OCI-LY3 (cell line): ENCODE measurements around the gene GPR135.

ENCODE experiments used
- H2AFZ ChIP-seq: fragments of 200-600, 300-600 bp; shearing (Covaris generic); 2 replicates; pipeline ENCODE4 v1.6.0; 2014; ENCODE audit warnings: antibody characterized with exemption, low read depth, low read length
- H3K27ac ChIP-seq: fragments of 200-600, 300-600 bp; sonication (generic); 2 replicates; pipeline ENCODE4 v1.5.1; 2014; ENCODE audit warnings: mild to moderate bottlenecking, low read length, moderate library complexity, mixed read lengths
- H3K27me3 ChIP-seq: fragments of 200-600, 300-600 bp; sonication (generic); 2 replicates; pipeline ENCODE4 v1.6.1; 2014; ENCODE audit warnings: low read depth, low read length, mixed read lengths
- H3K36me3 ChIP-seq: fragments of 200-600, 300-600 bp; sonication (generic); replicated peaks from 2 replicates; pipeline ENCODE3; 2014; ENCODE audit warnings: low read depth, low read length, mixed read lengths
- H3K4me1 ChIP-seq: fragments of 300-600, 200-600 bp; sonication (generic); 2 replicates; pipeline ENCODE4 v1.6.1; 2014; ENCODE audit warnings: low read length, mixed read lengths
- H3K4me2 ChIP-seq: fragments of 200-600, 300-600 bp; sonication (generic); 2 replicates; pipeline ENCODE4 v1.6.1; 2014; ENCODE audit warnings: low read length, mixed read lengths
- H3K4me3 ChIP-seq: fragments of 300-600, 200-600 bp; sonication (generic); 2 replicates; pipeline ENCODE4 v1.5.1; 2014; ENCODE audit warnings: antibody characterized with exemption, mild to moderate bottlenecking, low read length, moderate library complexity
- H3K79me2 ChIP-seq: fragments of 300-600, 200-600 bp; shearing (Covaris generic); 2 replicates; pipeline ENCODE4 v1.6.1; 2014; ENCODE audit warnings: mild to moderate bottlenecking, low read length, mixed read lengths
- H3K9ac ChIP-seq: fragments of 300-600, 200-600 bp; shearing (Covaris generic); 2 replicates; pipeline ENCODE4 v1.6.0; 2014; ENCODE audit warnings: mild to moderate bottlenecking, low read length, moderate library complexity
- H3K9me3 ChIP-seq: fragments of 200-600, 300-600 bp; shearing (Covaris generic); 2 replicates; pipeline ENCODE4 v1.6.1; 2014; ENCODE audit warnings: low read length, mixed read lengths; ENCODE audit not compliant: insufficient read depth
- H4K20me1 ChIP-seq: fragments of 200-600, 300-600 bp; sonication (generic); 2 replicates; pipeline ENCODE4 v1.6.1; 2016; ENCODE audit warnings: low read length, mixed read lengths; ENCODE audit not compliant: insufficient read depth
- EZH2phosphoT487 ChIP-seq: fragments of 200-600 bp; shearing (Covaris generic); IDR thresholded peaks from 2 replicates; pipeline ENCODE4 v1.6.1; 2018; ENCODE audit warnings: antibody characterized with exemption, mixed run types, low read depth
- TF ChIP-seq, protein P1 (sequence below): fragments of 200-600, 300-600 bp; sonication (generic); IDR thresholded peaks from 2 replicates; pipeline ENCODE4 v1.5.1; 2014; ENCODE audit warnings: antibody characterized with exemption, low read length, low read depth

Gene GPR135

DNA sequence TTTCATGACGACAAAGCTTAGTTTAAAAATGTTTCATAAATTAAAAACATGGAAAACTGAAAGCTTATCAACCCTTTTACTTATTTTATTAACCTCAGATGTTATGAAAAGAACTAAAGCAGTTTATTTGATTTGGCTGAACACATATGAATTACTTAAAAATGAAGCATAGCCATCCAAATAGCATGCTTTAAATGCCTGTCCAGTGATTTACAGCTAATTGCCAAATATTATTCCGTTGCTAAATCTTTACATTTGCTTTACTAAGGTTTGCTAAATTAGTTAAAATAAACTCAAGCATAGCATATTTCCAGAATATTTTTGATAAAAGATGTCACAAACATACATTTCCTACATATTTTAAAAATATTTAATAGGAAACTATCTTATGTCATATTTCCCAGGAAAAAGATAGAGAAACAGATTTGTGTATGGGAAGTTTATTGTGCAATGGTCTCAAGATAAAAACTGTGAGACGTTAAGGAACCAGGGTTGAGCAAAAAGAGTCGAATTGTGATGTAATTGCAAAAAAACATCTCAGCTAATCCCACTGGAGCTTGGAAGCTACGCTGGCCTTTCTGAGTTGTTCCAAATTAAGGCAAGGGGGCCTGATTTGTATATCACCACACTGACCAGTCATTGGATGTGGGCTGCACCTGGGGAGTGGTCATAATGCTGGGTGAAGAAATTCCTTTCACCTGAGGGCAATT is 25.8 kb downstream of the GPR135 start:
- no peak overlapping the region for H3K4me3 ChIP-seq
- no peaks in the 10 kb centered on the region for H3K36me3 ChIP-seq
- H3K4me1 ChIP-seq, result peaks cover 15% of the 10 kb centered on the region
- no peak overlapping the region for H3K9ac ChIP-seq
- no peak overlapping the region for H3K27ac ChIP-seq
- no peaks in the 10 kb centered on the region for H3K9me3 ChIP-seq
- TF ChIP-seq, protein P1, sequence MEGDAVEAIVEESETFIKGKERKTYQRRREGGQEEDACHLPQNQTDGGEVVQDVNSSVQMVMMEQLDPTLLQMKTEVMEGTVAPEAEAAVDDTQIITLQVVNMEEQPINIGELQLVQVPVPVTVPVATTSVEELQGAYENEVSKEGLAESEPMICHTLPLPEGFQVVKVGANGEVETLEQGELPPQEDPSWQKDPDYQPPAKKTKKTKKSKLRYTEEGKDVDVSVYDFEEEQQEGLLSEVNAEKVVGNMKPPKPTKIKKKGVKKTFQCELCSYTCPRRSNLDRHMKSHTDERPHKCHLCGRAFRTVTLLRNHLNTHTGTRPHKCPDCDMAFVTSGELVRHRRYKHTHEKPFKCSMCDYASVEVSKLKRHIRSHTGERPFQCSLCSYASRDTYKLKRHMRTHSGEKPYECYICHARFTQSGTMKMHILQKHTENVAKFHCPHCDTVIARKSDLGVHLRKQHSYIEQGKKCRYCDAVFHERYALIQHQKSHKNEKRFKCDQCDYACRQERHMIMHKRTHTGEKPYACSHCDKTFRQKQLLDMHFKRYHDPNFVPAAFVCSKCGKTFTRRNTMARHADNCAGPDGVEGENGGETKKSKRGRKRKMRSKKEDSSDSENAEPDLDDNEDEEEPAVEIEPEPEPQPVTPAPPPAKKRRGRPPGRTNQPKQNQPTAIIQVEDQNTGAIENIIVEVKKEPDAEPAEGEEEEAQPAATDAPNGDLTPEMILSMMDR, result no peak
- TF ChIP-seq EZH2phosphoT487, result no peak
- H4K20me1 ChIP-seq, result no peaks in the 10 kb centered on the region
- no peak overlapping the region for H3K4me2 ChIP-seq
- no peak overlapping the region for H2AFZ ChIP-seq
- no peaks in the 10 kb centered on the region for H3K79me2 ChIP-seq
- H3K27me3 ChIP-seq, result no peaks in the 10 kb centered on the region

DNA sequence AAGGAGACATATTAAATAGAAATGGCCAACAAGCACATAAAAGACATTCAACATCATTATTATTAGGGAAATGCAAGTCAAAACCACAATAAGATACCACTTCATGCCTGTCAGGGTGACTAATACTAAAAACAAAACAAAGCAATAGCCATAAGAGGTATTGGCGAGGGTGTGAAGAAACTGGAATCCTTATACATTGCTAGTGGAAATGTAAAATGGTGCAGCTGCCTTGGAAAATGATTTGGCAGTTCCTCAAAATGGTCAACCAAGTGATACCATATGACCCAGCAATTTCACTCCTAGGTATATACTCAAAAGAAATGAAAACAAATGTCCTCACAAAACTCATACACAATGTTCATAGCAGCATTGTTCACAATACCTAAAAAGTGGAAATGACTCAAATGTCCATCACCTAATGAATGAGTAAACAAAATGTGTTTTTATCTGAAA is 27.0 kb downstream of the GPR135 start:
- Histone ChIP-seq H3K27me3 (no peaks in the 10 kb centered on the region), H3K4me2 (no peak overlapping the region), H3K79me2 (no peaks in the 10 kb centered on the region), H2AFZ (no peak overlapping the region), H3K4me1 (peaks cover 12% of the 10 kb centered on the region), H4K20me1 (no peaks in the 10 kb centered on the region), H3K27ac (no peak overlapping the region), H3K9ac (no peak overlapping the region), H3K9me3 (no peaks in the 10 kb centered on the region), H3K36me3 (no peaks in the 10 kb centered on the region), H3K4me3 (no peak overlapping the region)
- TF ChIP-seq, protein P1, result no peak
- no peak for TF ChIP-seq EZH2phosphoT487

DNA sequence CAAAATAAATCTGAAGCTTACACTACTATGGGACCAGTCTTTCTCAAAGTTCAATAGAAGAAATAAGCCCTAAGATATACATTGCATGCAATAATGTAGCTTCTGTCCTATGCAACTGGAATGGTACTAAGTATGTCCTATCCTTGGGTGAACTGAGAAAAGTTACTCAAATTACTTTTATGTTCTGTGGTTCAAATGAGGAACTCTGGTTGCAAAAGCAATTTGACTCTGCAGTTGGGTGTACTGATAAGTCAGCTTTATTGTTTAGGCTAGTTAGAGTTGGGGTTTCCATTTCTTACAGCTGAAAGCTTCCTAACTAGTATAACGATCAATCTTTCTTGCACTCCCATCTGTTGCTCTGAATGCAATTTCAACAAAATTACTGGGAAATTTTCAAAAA is 29.2 kb downstream of the GPR135 start:
- no peaks in the 10 kb centered on the region for H3K27me3 ChIP-seq
- H4K20me1 ChIP-seq, result no peaks in the 10 kb centered on the region
- H2AFZ ChIP-seq, result no peak overlapping the region
- H3K36me3 ChIP-seq, result no peaks in the 10 kb centered on the region
- H3K4me2 ChIP-seq, result no peak overlapping the region
- H3K9me3 ChIP-seq, result no peaks in the 10 kb centered on the region
- TF ChIP-seq, protein P1, result no peak
- no peak for TF ChIP-seq EZH2phosphoT487
- no peak overlapping the region for H3K4me3 ChIP-seq
- peaks cover 14% of the 10 kb centered on the region for H3K4me1 ChIP-seq
- H3K9ac ChIP-seq, result no peak overlapping the region
- no peak overlapping the region for H3K27ac ChIP-seq
- H3K79me2 ChIP-seq, result no peaks in the 10 kb centered on the region

DNA sequence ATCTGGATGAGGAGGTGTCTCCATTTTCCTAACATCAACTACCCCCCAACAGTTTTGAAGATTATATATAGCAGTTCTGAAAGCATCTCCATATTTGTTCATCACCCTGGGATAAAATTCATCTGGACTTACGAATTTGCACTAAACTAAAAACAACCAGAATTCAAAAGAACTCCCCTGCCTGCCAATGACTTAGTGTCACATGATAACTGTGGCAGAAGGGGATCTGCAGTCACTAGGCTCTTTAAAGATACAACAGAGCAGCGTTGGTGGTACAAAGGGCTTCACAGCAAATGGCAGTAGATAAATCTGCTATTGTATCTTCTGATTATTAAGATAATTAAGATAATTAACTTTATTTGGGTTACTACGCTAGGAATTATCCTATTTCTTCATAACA is 30.1 kb downstream of the GPR135 start:
- H3K79me2 ChIP-seq, result no peaks in the 10 kb centered on the region
- no peaks in the 10 kb centered on the region for H3K9me3 ChIP-seq
- peaks cover 14% of the 10 kb centered on the region for H3K4me1 ChIP-seq
- no peak overlapping the region for H3K4me2 ChIP-seq
- no peaks in the 10 kb centered on the region for H3K27me3 ChIP-seq
- no peak overlapping the region for H2AFZ ChIP-seq
- no peak overlapping the region for H3K27ac ChIP-seq
- H3K9ac ChIP-seq, result no peak overlapping the region
- H4K20me1 ChIP-seq, result no peaks in the 10 kb centered on the region
- no peaks in the 10 kb centered on the region for H3K36me3 ChIP-seq
- TF ChIP-seq EZH2phosphoT487, result no peak
- TF ChIP-seq, protein P1, result no peak
- H3K4me3 ChIP-seq, result no peak overlapping the region
